HepG2 (cell line): ENCODE data around the gene DEPDC5. TPM values are rescaled to one million over a fixed set of nuclear protein-coding genes. Genes with fewer than 3 reads are reported as not detected.

Experiments used
- ATAC-seq: fragments of 200-7000 bp; cut with Tn5 transposase; 3 replicates; pipeline ENCODE4 v1.9.1; 2020; ENCODE audit warnings: mild to moderate bottlenecking, moderate library complexity
- BruUV-seq: library from RNA; stranded (reverse); fragments of 400-500 nt; replicated peaks from 2 replicates; lab custom pipeline; 2021; lab: Mats Ljungman, UMichigan
- CTCF ChIA-PET: fragments of 300-600 bp; formaldehyde crosslinking; extraction: SDS; loops from one replicate; lab custom pipeline; 2021; ENCODE audit warnings: low total read pairs, inconsistent platforms, low intra/inter-chr PET ratio; lab: Yijun Ruan, JAX
- POLR2A ChIA-PET: fragments of 350-600 bp; sonication (Branson Sonifier 250); formaldehyde crosslinking; loops from one replicate; lab custom pipeline; 2020; ENCODE audit warnings: antibody characterized with exemption, inconsistent platforms; lab: Yijun Ruan, JAX
- DNase-seq: peaks from one replicate; pipeline ENCODE4 v3.0.0-alpha.2; 2015; ENCODE audit warnings: low spot score
- FAIRE-seq: peaks from 3 replicates; lab custom pipeline; 2011; peaks lifted over from hg19 to GRCh38; lab: Jason Lieb, UNC
- H2AFZ ChIP-seq: one replicate; pipeline ENCODE4 v1.6.1; 2011; ENCODE audit warnings: low read length, inconsistent platforms
- H3K27ac ChIP-seq: fragments of 300-600 bp; 3 replicates; pipeline ENCODE4 v1.8.0; 2011; ENCODE audit warnings: mixed run types, mild to moderate bottlenecking, mixed read lengths, low read length, inconsistent platforms; ENCODE audit not compliant: insufficient read depth; ENCODE audit errors: extremely low read length
- H3K27me3 ChIP-seq, 2 experiments: fragments of 200-600 bp in 1 of 2; 2 replicates in 1 of 2; 3 replicates in 1 of 2; pipeline versions ENCODE4 v1.6.0 to v1.8.0; 2011; ENCODE audit warnings: low read length in 2 of 2, mild to moderate bottlenecking in 2 of 2, moderate library complexity in 2 of 2, inconsistent platforms in 1 of 2; ENCODE audit not compliant: insufficient read depth in 2 of 2, control insufficient read depth in 1 of 2
- H3K36me3 ChIP-seq, 2 experiments: fragments of 200-600 bp in 1 of 2; replicated peaks in 1 of 2; 2 replicates in 1 of 2; 3 replicates in 1 of 2; pipeline versions ENCODE4 v1.5.1 to v1.8.0; 2011; ENCODE audit warnings: low read length in 2 of 2, inconsistent platforms in 1 of 2; ENCODE audit not compliant: insufficient read depth in 2 of 2, control insufficient read depth in 1 of 2
- H3K4me1 ChIP-seq: 2 replicates; pipeline ENCODE4 v1.5.1; 2012; ENCODE audit warnings: low read length, inconsistent platforms; ENCODE audit not compliant: insufficient read depth
- H3K4me2 ChIP-seq: 2 replicates; pipeline ENCODE4 v1.6.0; 2011; ENCODE audit warnings: low read depth, low read length, inconsistent platforms
- H3K4me3 ChIP-seq, 3 experiments: fragments of 200-600 bp in 1 of 3; sonication (generic), shearing (Covaris generic) in 1 of 3; replicated peaks in 1 of 3; 2 replicates each; pipeline ENCODE4 v1.5.1; 2011 to 2016; ENCODE audit warnings: low read length in 3 of 3, inconsistent platforms in 2 of 3, low read depth in 2 of 3, mild to moderate bottlenecking in 2 of 3, control low read depth in 1 of 3, mixed read lengths in 1 of 3; ENCODE audit not compliant: insufficient read depth in 1 of 3
- H3K79me2 ChIP-seq: one replicate; pipeline ENCODE4 v1.6.1; 2011; ENCODE audit warnings: low read length, inconsistent platforms; ENCODE audit not compliant: insufficient read depth
- H3K9ac ChIP-seq: 2 replicates; pipeline ENCODE4 v1.6.0; 2011; ENCODE audit warnings: mild to moderate bottlenecking, low read depth, low read length, inconsistent platforms; ENCODE audit not compliant: insufficient read depth
- H3K9me3 ChIP-seq: 2 replicates; pipeline ENCODE4 v1.5.1; 2012; ENCODE audit warnings: mild to moderate bottlenecking, low read length
- H4K20me1 ChIP-seq: 2 replicates; pipeline ENCODE4 v1.6.0; 2011; ENCODE audit warnings: inconsistent platforms, mild to moderate bottlenecking, low read length, moderate library complexity; ENCODE audit not compliant: insufficient read depth
- BCL6 ChIP-seq: IDR thresholded peaks from 2 replicates; pipeline ENCODE4 v1.6.1; 2016; ENCODE audit warnings: missing genetic modification reagents, missing compliant biosample characterization
- EP300 ChIP-seq, 3 experiments: sonication (generic) in 1 of 3; formaldehyde crosslinking in 1 of 3; IDR thresholded peaks; 2 replicates each; pipeline versions ENCODE4 v1.5.1 to v1.6.1; 2011 to 2020; ENCODE audit warnings: low read depth in 2 of 3, low read length in 2 of 3, borderline replicate concordance in 1 of 3, improper control_type of control experiment in 1 of 3, mild to moderate bottlenecking in 1 of 3, missing genetic modification reagents in 1 of 3, moderate library complexity in 1 of 3
- KLF13 ChIP-seq: sonication (generic); formaldehyde crosslinking; IDR thresholded peaks from 2 replicates; pipeline ENCODE4 v1.4.0; 2020; ENCODE audit warnings: mild to moderate bottlenecking, missing genetic modification reagents
- SOX6 ChIP-seq, 2 experiments: fragments of 450-650 bp in 1 of 2; sonication (generic) in 1 of 2; formaldehyde crosslinking in 1 of 2; IDR thresholded peaks; 2 replicates each; pipeline versions ENCODE4 v1.4.0 to v1.6.1; 2017 to 2020; ENCODE audit warnings: antibody characterized with exemption in 1 of 2, mild to moderate bottlenecking in 1 of 2, missing genetic modification reagents in 1 of 2
- ZSCAN30 ChIP-seq: sonication (generic); formaldehyde crosslinking; IDR thresholded peaks from 2 replicates; pipeline ENCODE4 v1.5.0; 2020; ENCODE audit warnings: mild to moderate bottlenecking, missing genetic modification reagents
- WGBS: methylation state at CpG from one replicate; pipeline ENCODE4 v1.1.6; 2017; ENCODE audit warnings: low lambda C conversion rate; 5-methylcytosine and 5-hydroxymethylcytosine counted together
- in situ Hi-C: cut with HindIII; loops from 2 replicates; pipeline ENCODE4 v1.10.0; 2017; ENCODE audit warnings: low pct_unique_long_range_greater_than_20kb; ENCODE audit not compliant: extremely low pct_ligation_motif_present
- intact Hi-C: fragments of 100-400 bp; cut with micrococcal nuclease; formaldehyde crosslinking; loops from one replicate; pipeline ENCODE4 v1.10.0; 2022; ENCODE audit not compliant: unreplicated experiment
- polyA plus RNA-seq, 8 experiments: library from polyadenylated mRNA; depleted of rRNA in 3 of 8; stranded (reverse) in 7 of 8; unstranded in 1 of 8; fragments of >200 nt; fragmentation: Illumina TruSeq in 4 of 8; extraction: Trizol in 4 of 8; gene quantifications; 2 replicates each; pipeline versions ENCODE4 v1.2.1 to v1.2.3, GENCODE V29; 2011 to 2016; ENCODE audit warnings: low read depth in 4 of 8, missing spikeins in 1 of 8, mixed read lengths in 1 of 8; ENCODE audit not compliant: insufficient read depth in 1 of 8
- total RNA-seq, 5 experiments: library from RNA; depleted of rRNA; stranded (reverse); fragments of >200 nt; fragmentation: Illumina TruSeq; extraction: Trizol; gene quantifications; 2 replicates each; pipeline ENCODE4 v1.2.3, GENCODE V29; 2016; ENCODE audit warnings: low read depth in 1 of 5
- TF ChIP-seq, protein P1 (sequence below): sonication (generic); formaldehyde crosslinking; conservative IDR thresholded peaks from 2 replicates; pipeline ENCODE4 v1.4.0; 2020; ENCODE audit warnings: missing genetic modification reagents

Gene DEPDC5
- total and polyA plus RNA-seq, 2 of the 13 experiments (the other 11 are each of a cell fraction or from before 2014, with no cell fraction given) = 9.8 to 12.4 TPM

DNA sequence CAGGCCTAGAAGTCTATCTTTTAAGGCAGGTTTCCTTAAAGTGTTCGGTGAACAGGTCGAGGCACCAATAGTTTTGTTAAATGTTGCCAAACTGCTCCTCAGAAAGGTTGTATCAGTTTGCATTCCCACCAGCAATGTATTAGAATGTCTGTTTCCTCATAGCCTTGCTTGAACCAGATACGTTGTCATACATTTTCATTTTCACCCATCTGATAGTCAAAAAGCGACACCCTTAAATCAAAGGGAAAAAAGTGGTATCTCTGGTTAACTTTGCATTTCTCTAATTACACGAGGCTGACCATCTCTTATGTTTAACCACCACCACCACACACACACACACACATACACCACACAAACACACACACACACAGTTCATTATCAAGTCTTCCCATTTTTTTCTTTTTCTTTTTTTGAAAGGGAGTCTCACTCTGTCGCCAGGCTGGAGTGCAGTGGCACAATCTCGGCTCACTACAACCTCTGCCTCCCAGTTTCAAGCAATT is 20.2 kb upstream of the DEPDC5 start:
- no peak for FAIRE-seq
- Histone ChIP-seq H4K20me1 (peaks cover 15% of the 10 kb centered on the region), H3K79me2 (peaks cover 16% of the 10 kb centered on the region), H2AFZ (no peak overlapping the region), H3K4me1 (peaks cover 45% of the 10 kb centered on the region), H3K9me3 (no peaks in the 10 kb centered on the region), H3K36me3 (peaks cover 3 to 14% of the 10 kb centered on the region in 2 experiments; a peak in 3 of 5 replicates), H3K27ac (no peak overlapping the region), H3K4me2 (no peak overlapping the region), H3K9ac (no peak overlapping the region), H3K27me3 (no peaks in the 10 kb centered on the region), H3K4me3 (no peak overlapping the region)
- CTCF ChIA-PET = no interaction called here
- POLR2A ChIA-PET = no interaction called here
- intact Hi-C loops (no loop called here), in situ Hi-C loops (no loop called here)
- 96% methylated on average over 7 of the region's 7 CpGs for WGBS
- ATAC-seq = no peak
- TF ChIP-seq, protein P1, sequence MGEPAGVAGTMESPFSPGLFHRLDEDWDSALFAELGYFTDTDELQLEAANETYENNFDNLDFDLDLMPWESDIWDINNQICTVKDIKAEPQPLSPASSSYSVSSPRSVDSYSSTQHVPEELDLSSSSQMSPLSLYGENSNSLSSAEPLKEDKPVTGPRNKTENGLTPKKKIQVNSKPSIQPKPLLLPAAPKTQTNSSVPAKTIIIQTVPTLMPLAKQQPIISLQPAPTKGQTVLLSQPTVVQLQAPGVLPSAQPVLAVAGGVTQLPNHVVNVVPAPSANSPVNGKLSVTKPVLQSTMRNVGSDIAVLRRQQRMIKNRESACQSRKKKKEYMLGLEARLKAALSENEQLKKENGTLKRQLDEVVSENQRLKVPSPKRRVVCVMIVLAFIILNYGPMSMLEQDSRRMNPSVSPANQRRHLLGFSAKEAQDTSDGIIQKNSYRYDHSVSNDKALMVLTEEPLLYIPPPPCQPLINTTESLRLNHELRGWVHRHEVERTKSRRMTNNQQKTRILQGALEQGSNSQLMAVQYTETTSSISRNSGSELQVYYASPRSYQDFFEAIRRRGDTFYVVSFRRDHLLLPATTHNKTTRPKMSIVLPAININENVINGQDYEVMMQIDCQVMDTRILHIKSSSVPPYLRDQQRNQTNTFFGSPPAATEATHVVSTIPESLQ (CRISPR knock-in tag) = no peak
- no peak for TF ChIP-seq SOX6 (IDR thresholded peaks at IDR 0.05)
- TF ChIP-seq SOX6 (CRISPR knock-in tag; IDR thresholded peaks at IDR 0.05) = no peak
- TF ChIP-seq KLF13 = no peak
- TF ChIP-seq ZSCAN30 (CRISPR knock-in tag) = no peak
- TF ChIP-seq BCL6 = no peak
- TF ChIP-seq EP300 (IDR thresholded peaks at IDR 0.05; ENCODE audit: low read depth in 2 of 2, low read length in 2 of 2) = no peak
- no peak for TF ChIP-seq EP300 (CRISPR knock-in tag; IDR thresholded peaks at IDR 0.05; ENCODE audit: borderline replicate concordance)
- DNase-seq = no peak
- no TSS peak for BruUV-seq
